GM20000 (cell line): ENCODE measurements around the gene PIAS1.

Experiments used
- DNase-seq: peaks from one replicate; pipeline ENCODE4 v3.0.0; 2012; ENCODE audit warnings: low spot score
- TF ChIP-seq, protein P1 (sequence below): IDR thresholded peaks from 2 replicates; pipeline ENCODE4 v1.5.1; 2012; ENCODE audit warnings: mild to moderate bottlenecking, control low read depth; ENCODE audit errors: extremely low read depth, missing control alignments

PIAS1 gene

DNA sequence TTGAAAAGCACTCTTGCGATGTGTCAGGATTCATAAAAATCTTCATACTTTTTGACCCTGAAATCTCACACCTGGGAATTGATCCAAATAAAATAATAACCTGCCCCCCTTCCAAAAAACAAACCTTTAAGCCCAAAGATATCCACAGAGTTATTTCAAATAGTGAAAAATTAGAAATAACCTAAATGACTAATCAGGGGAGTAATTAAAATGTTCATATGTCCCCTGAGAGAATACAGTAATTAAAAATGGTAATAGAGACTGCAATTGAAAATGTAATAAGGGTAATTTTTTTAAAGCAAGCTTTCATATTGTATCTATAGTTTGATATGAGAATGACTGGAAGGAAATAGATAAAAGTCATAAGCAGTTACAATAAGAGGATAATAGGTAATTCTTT lies 83.0 kb downstream of the PIAS1 start:
- TF ChIP-seq, protein P1, sequence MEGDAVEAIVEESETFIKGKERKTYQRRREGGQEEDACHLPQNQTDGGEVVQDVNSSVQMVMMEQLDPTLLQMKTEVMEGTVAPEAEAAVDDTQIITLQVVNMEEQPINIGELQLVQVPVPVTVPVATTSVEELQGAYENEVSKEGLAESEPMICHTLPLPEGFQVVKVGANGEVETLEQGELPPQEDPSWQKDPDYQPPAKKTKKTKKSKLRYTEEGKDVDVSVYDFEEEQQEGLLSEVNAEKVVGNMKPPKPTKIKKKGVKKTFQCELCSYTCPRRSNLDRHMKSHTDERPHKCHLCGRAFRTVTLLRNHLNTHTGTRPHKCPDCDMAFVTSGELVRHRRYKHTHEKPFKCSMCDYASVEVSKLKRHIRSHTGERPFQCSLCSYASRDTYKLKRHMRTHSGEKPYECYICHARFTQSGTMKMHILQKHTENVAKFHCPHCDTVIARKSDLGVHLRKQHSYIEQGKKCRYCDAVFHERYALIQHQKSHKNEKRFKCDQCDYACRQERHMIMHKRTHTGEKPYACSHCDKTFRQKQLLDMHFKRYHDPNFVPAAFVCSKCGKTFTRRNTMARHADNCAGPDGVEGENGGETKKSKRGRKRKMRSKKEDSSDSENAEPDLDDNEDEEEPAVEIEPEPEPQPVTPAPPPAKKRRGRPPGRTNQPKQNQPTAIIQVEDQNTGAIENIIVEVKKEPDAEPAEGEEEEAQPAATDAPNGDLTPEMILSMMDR, result no peak
- no peak for DNase-seq

DNA sequence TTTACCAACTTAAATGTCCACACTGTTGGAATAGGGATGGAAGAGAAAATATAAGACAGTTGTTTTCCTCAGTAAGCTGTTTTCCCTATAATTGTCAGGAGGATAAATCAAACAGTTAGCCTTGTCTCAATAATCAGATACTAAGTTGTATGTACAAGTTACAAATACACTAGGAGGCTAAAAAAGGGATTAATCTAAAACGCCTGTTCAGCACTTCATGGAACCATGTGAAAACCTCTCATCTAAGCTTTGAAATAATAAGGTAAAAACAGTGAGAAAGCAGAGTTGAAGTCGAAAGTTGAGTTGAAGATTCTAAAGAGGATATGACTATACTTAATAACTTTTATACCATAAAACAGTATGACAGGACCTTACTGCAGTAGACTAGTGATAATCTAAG lies 89.0 kb downstream of the PIAS1 start:
- no peak for DNase-seq
- TF ChIP-seq, protein P1, result no peak

DNA sequence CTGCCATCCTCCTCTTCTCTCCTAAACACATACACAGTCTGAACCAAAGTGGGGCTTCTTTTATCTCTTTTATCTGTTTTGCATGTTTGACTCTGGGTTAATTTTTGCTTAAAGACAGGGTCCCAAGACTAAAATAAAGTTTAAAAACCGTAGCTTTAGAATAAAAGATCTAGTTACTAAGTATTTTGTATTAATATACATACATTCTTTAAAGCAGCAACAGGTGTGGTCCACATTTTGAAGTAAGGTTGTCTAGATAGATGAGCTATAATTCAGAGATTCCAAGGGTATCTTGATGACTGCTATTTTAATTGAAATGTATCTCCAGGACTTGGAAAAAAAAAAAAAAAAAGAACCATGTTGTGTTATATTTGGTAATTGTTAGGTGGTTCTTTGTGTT lies 89.7 kb downstream of the PIAS1 start:
- DNase-seq, result no peak
- TF ChIP-seq, protein P1, result no peak

DNA sequence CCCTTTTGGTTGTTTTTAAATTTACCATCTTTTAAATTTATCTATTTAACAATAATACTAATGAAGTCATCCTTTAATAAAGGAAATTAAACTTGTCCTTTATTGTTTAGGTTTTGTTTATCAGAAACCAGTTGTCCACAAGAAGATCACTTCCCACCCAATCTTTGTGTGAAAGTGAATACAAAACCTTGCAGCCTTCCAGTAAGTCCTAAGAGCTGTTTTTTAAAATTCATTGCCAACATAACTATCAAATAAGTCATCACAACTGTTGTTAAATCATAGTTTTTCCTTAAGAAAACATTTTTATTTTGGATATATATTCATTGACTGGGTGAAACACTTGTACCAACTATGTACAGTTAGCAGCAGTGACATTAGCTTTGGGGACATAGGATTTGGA lies 91.6 kb downstream of the PIAS1 start:
- TF ChIP-seq, protein P1, result no peak
- no peak for DNase-seq

DNA sequence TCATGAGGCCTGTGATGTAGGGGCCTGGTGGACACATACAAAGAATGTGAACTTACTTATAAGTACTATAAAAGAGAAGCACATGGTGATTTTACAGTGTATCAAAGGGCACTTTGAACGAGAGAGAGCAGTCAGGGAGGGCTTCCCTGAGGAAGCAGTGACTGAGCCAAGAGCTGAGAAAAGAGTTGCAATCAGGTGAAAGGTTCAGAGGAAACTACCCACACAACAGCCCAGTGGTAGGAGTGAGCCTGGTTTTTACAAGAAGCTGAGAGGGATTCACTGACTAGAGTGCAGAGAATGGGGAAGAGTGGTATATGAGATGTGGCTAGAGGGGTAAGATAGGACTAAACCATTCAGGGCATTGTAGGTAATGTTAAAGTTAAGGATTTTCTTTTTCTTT lies 93.9 kb downstream of the PIAS1 start:
- DNase-seq, result no peak
- TF ChIP-seq, protein P1, result no peak

DNA sequence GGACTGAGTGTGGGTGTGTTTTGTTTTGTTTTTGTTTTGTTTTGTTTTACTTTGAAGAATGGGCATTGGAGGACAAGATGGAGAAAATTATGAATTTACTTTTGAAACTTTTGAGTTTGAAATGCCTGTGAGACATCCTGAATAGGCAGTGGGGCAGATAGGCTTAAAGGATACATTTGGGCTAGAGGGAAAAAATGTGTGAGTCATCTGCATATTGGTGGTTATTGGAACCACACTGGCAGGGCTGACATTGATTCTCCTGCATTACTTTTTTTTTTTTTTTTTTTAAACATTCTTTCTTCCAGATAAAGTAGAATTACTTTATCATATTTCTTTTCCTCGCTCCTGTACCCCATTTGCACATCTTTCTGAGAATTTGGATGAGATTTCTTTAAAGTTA lies 94.9 kb downstream of the PIAS1 start:
- TF ChIP-seq, protein P1, result no peak
- no peak for DNase-seq

DNA sequence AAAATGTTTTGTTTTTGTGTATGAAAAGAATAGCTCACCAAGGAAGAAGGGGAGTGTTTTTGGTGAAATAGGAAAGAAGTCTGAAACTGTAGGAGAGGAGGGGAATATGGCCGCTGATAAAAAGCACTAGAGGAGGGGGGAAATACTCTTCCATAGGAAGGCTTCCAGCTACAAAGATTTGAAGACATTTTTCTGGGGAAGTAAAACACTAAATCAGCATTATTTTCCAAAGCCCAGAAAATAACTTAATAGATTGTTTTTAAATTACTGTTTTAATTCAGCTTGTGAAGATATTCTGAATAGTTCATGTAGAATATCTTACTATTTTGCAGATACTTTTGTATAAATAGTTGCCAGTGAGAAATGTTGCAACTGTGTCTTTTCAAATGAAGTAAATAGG lies 96.1 kb downstream of the PIAS1 start:
- TF ChIP-seq, protein P1, result no peak

More for the DNA sequence above, 96.1 kb downstream of the PIAS1 start:
- no peak for DNase-seq
